SK-N-SH (cell line): ENCODE measurements around the gene ATXN10. TPM values are rescaled to one million over a fixed set of nuclear protein-coding genes. Genes with fewer than 3 reads are reported as not detected.

Experiments used
- CTCF ChIA-PET: fragments of 300-600, 350-600 bp; formaldehyde crosslinking; extraction: SDS; loops from one replicate; lab custom pipeline; 2021; lab: Yijun Ruan, JAX
- POLR2A ChIA-PET: fragments of 350-600 bp; sonication (Branson Sonifier 250); formaldehyde crosslinking; extraction: SDS; loops from one replicate; lab custom pipeline; 2020; ENCODE audit warnings: antibody characterized with exemption, inconsistent platforms; lab: Yijun Ruan, JAX
- DNase-seq: peaks from one replicate; pipeline ENCODE4 v3.0.0; 2012
- H2AFZ ChIP-seq: fragments of 200-600 bp; sonication (generic); 2 replicates; pipeline ENCODE4 v1.8.1; 2016; ENCODE audit warnings: antibody characterized with exemption, mild to moderate bottlenecking, low read depth
- H3F3A ChIP-seq: fragments of 200-600 bp; sonication (generic); replicated peaks from 2 replicates; pipeline ENCODE3; 2016; ENCODE audit warnings: antibody characterized with exemption, mild to moderate bottlenecking; ENCODE audit not compliant: insufficient read depth
- H3K27ac ChIP-seq, 2 experiments: fragments of 200-500 bp in 1 of 2; fragments of 200-600 bp in 1 of 2; sonication (Bioruptor generic) in 1 of 2; sonication (generic), shearing (Covaris generic) in 1 of 2; 2 replicates each; pipeline versions ENCODE4 v1.5.1 to v1.6.1; 2014 to 2016; ENCODE audit warnings: low read depth in 2 of 2, inconsistent platforms in 1 of 2, low read length in 1 of 2, mild to moderate bottlenecking in 1 of 2, mixed read lengths in 1 of 2
- H3K27me3 ChIP-seq: fragments of 200-600 bp; sonication (generic), shearing (Covaris generic); 2 replicates; pipeline ENCODE4 v1.6.1; 2016; ENCODE audit warnings: mixed run types; ENCODE audit not compliant: insufficient read depth
- H3K36me3 ChIP-seq, 2 experiments: fragments of 200-500 bp in 1 of 2; fragments of 200-600 bp in 1 of 2; sonication (Bioruptor generic) in 1 of 2; sonication (generic) in 1 of 2; replicated peaks in 1 of 2; 2 replicates each; pipeline versions ENCODE3 to v1.5.1; 2014 to 2016; ENCODE audit warnings: low read length in 1 of 2, mild to moderate bottlenecking in 1 of 2; ENCODE audit not compliant: insufficient read depth in 2 of 2, control insufficient read depth in 1 of 2
- H3K4me1 ChIP-seq, 2 experiments: fragments of 200-500 bp in 1 of 2; fragments of 200-600 bp in 1 of 2; sonication (Bioruptor generic) in 1 of 2; sonication (generic), shearing (Covaris generic) in 1 of 2; 2 replicates each; pipeline versions ENCODE4 v1.5.1 to v1.6.1; 2014 to 2016; ENCODE audit warnings: low read depth in 1 of 2, low read length in 1 of 2, mixed run types in 1 of 2; ENCODE audit not compliant: insufficient read depth in 2 of 2, control insufficient read depth in 1 of 2
- H3K4me2 ChIP-seq: fragments of 200-600 bp; sonication (generic), shearing (Covaris generic); 2 replicates; pipeline ENCODE4 v1.6.1; 2017; ENCODE audit warnings: mixed run types
- H3K4me3 ChIP-seq, 2 experiments: fragments of 200-500 bp in 1 of 2; fragments of 200-600 bp in 1 of 2; sonication (Bioruptor generic) in 1 of 2; sonication (generic), shearing (Covaris generic) in 1 of 2; 2 replicates each; pipeline versions ENCODE4 v1.5.1 to v1.8.1; 2014 to 2016; ENCODE audit warnings: low read depth in 2 of 2, inconsistent platforms in 1 of 2, low read length in 1 of 2, mild to moderate bottlenecking in 1 of 2, mixed read lengths in 1 of 2, moderate library complexity in 1 of 2
- H3K79me2 ChIP-seq: fragments of 200-600 bp; sonication (generic); 2 replicates; pipeline ENCODE4 v1.8.1; 2017; ENCODE audit warnings: mild to moderate bottlenecking; ENCODE audit not compliant: insufficient read depth
- H3K9ac ChIP-seq: fragments of 200-600 bp; sonication (generic); 2 replicates; pipeline ENCODE4 v1.6.1; 2017; ENCODE audit warnings: mixed run types
- H3K9me2 ChIP-seq: fragments of 200-600 bp; sonication (generic); 2 replicates; pipeline ENCODE4 v1.6.1; 2017; ENCODE audit warnings: mixed run types
- H3K9me3 ChIP-seq: fragments of 200-600 bp; sonication (generic); 2 replicates; pipeline ENCODE4 v1.6.1; 2017; ENCODE audit warnings: mixed run types, mild to moderate bottlenecking, moderate library complexity
- H4K20me1 ChIP-seq: fragments of 200-600 bp; sonication (generic); 2 replicates; pipeline ENCODE4 v1.6.1; 2017; ENCODE audit warnings: mild to moderate bottlenecking, mixed run types; ENCODE audit not compliant: insufficient read depth
- CTCF ChIP-seq: fragments of 200-600 bp; sonication (generic); IDR thresholded peaks from 2 replicates; pipeline ENCODE4 v1.6.1; 2017; ENCODE audit warnings: antibody characterized with exemption, mild to moderate bottlenecking, moderate library complexity
- FOXJ3 ChIP-seq: sonication (generic); formaldehyde crosslinking; IDR thresholded peaks from 2 replicates; pipeline ENCODE4 v1.5.1; 2020; ENCODE audit warnings: mild to moderate bottlenecking, missing genetic modification reagents
- FOXM1 ChIP-seq: IDR thresholded peaks from 2 replicates; pipeline ENCODE4 v1.4.0; 2012; ENCODE audit warnings: low read depth, mild to moderate bottlenecking
- NRF1 ChIP-seq: IDR thresholded peaks from 2 replicates; pipeline ENCODE4 v1.6.1; 2012; ENCODE audit warnings: low read depth, mild to moderate bottlenecking, low read length
- POLR2AphosphoS5 ChIP-seq: IDR thresholded peaks from 2 replicates; pipeline ENCODE4 v1.6.1; 2012; ENCODE audit warnings: low read depth, low read length
- REST ChIP-seq: IDR thresholded peaks from 2 replicates; pipeline ENCODE4 v1.6.1; 2012; ENCODE audit warnings: mild to moderate bottlenecking, low read depth, low read length, moderate library complexity
- RFX5 ChIP-seq: IDR thresholded peaks from 2 replicates; pipeline ENCODE4 v1.6.1; 2012; ENCODE audit warnings: mild to moderate bottlenecking, improper control_type of control experiment, low read length
- SMC3 ChIP-seq: IDR thresholded peaks from 2 replicates; pipeline ENCODE4 v1.6.1; 2012; ENCODE audit warnings: low read depth, low read length, improper control_type of control experiment
- TCF12 ChIP-seq: IDR thresholded peaks from 2 replicates; pipeline ENCODE4 v1.4.0; 2012
- WGBS: methylation state at CpG from one replicate; pipeline ENCODE4 v1.1.6; 2017; ENCODE audit warnings: low lambda C conversion rate; 5-methylcytosine and 5-hydroxymethylcytosine counted together
- polyA plus RNA-seq, 3 experiments: library from polyadenylated mRNA; depleted of rRNA; stranded (reverse); fragments of >200 nt; gene quantifications; 2 replicates each; pipeline ENCODE4 v1.2.3, GENCODE V29; 2012
- TF ChIP-seq, protein P1 (sequence below): fragments of 150-350 bp; IDR thresholded peaks from 2 replicates; pipeline ENCODE4 v1.6.1; 2017; ENCODE audit warnings: antibody characterized with exemption, low read length, low read depth, borderline replicate concordance

Gene ATXN10
- polyA plus RNA-seq, 1 of the 3 experiments (the other 2 are of a cell fraction) = 202 TPM

GRCh38 chr22:45626198-45626651, 45.4 kb upstream of the ATXN10 start:
- Histone ChIP-seq H3K36me3 (no peaks in the 10 kb centered on the region), H4K20me1 (no peaks in the 10 kb centered on the region), H2AFZ (no peak overlapping the region), H3K27me3 (no peaks in the 10 kb centered on the region), H3K9me3 (no peaks in the 10 kb centered on the region), H3K79me2 (no peaks in the 10 kb centered on the region), H3K4me1 (no peaks in the 10 kb centered on the region), H3K4me3 (no peak overlapping the region), H3K4me2 (no peak overlapping the region), H3K27ac (no peak overlapping the region), H3K9ac (no peak overlapping the region), H3K9me2 (no peaks in the 10 kb centered on the region), H3F3A (no peaks in the 10 kb centered on the region)
- no peak for TF ChIP-seq SMC3
- TF ChIP-seq FOXM1 = no peak
- no peak for TF ChIP-seq TCF12
- no peak for TF ChIP-seq FOXJ3 (CRISPR knock-in tag)
- TF ChIP-seq, protein P1, sequence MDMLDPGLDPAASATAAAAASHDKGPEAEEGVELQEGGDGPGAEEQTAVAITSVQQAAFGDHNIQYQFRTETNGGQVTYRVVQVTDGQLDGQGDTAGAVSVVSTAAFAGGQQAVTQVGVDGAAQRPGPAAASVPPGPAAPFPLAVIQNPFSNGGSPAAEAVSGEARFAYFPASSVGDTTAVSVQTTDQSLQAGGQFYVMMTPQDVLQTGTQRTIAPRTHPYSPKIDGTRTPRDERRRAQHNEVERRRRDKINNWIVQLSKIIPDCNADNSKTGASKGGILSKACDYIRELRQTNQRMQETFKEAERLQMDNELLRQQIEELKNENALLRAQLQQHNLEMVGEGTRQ = no peak
- TF ChIP-seq REST = no peak
- 74% methylated on average over 22 of the region's 22 CpGs for WGBS
- CTCF ChIA-PET = interaction anchor here (1.8 to 3.7 kb wide), 2 partner anchors 19 to 48 kb away, joined by 5 to 13 read pairs; no protein-coding TSS in a partner anchor
- POLR2A ChIA-PET = interaction anchor here (0.6 kb wide), 1 partner anchor 16 kb away, joined by 3 read pairs; no protein-coding TSS in a partner anchor
- no peak for DNase-seq

DNA sequence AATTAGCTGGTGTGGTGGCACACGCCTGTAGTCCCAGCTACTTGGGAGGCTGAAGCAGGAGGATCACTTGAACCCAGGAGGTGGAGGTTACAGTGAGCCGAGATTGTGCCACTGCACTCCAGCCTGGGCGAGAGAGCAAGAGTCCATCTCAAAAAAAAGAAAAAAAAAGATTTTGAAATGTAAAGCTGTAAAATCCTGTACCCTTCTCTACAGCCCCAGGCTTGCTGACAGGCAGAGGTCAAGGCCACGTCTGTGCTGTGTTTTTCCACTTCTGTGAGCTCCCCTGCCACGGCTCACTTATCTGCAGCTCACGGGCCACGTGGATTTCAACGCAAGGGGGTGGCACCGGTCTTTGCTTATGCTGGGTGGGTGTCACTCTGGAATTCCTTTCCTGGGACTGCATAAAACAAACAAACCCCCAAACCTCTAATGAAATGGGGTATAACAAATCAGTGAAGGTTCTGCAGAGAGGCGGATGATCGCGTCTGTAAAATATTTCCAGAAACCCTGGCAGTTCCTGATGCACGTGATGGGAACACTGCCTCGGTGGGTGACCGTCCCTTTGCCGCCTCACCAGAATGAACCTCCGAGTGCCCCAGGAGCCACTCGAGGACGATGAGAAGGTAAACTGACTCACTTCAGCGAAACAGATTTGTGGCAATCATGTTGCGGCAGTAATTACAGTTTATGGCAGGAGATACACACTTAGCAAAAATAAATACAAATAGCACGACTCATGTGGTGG, 44.0 kb upstream of the ATXN10 start:
- Histone ChIP-seq H3K9me3 (no peaks in the 10 kb centered on the region), H2AFZ (no peak overlapping the region), H3K36me3 (no peaks in the 10 kb centered on the region), H4K20me1 (no peaks in the 10 kb centered on the region), H3K4me2 (no peak overlapping the region), H3K4me1 (no peaks in the 10 kb centered on the region), H3F3A (no peaks in the 10 kb centered on the region), H3K27ac (no peak overlapping the region), H3K79me2 (no peaks in the 10 kb centered on the region), H3K9me2 (no peaks in the 10 kb centered on the region), H3K4me3 (no peak overlapping the region), H3K27me3 (no peaks in the 10 kb centered on the region), H3K9ac (no peak overlapping the region)
- POLR2A ChIA-PET = no interaction called here
- 89% methylated on average over 22 of the region's 22 CpGs for WGBS
- TF ChIP-seq REST (no peak), NRF1 (no peak), POLR2AphosphoS5 (no peak), RFX5 (no peak), CTCF (no peak)
- DNase-seq = no peak
- CTCF ChIA-PET = interaction anchor here (0.6 to 3.7 kb wide), 5 partner anchors 13 to 367 kb away, joined by 3 to 13 read pairs (median 5); no protein-coding TSS in a partner anchor
